A549 (cell line): ENCODE measurements around the gene ACTG2.

Experiments used
- CEBPB ChIP-seq, 2 experiments: fragments of >200 bp in 1 of 2; sonication (Bioruptor Twin) in 1 of 2; formaldehyde crosslinking in 1 of 2; IDR thresholded peaks; 2 replicates each; pipeline ENCODE4 v1.6.1; 2012 to 2016
- FOSL2 ChIP-seq, 2 experiments: fragments of 450-650 bp in 1 of 2; fragments of >200 bp in 1 of 2; sonication (Bioruptor Twin) in 1 of 2; formaldehyde crosslinking; IDR thresholded peaks; 2 replicates each; pipeline versions ENCODE4 v1.5.0 to v1.6.1; 2016 to 2020; ENCODE audit warnings: mild to moderate bottlenecking in 1 of 2, moderate library complexity in 1 of 2
- FOXS1 ChIP-seq: fragments of 250-450 bp; sonication (Bioruptor Pico); IDR thresholded peaks from 2 replicates; pipeline ENCODE4 v1.5.0; 2020; ENCODE audit warnings: mild to moderate bottlenecking, moderate library complexity
- HDAC2 ChIP-seq: fragments of 200-600 bp; sonication (generic); IDR thresholded peaks from 2 replicates; pipeline ENCODE4 v1.6.1; 2016
- HOXA7 ChIP-seq: fragments of 250-450 bp; sonication (Bioruptor Pico); IDR thresholded peaks from 2 replicates; pipeline ENCODE4 v1.5.0; 2020; ENCODE audit warnings: mild to moderate bottlenecking, moderate library complexity
- NR3C1 ChIP-seq: fragments of >200 bp; sonication (Bioruptor Twin); formaldehyde crosslinking; IDR thresholded peaks from 3 replicates; pipeline ENCODE4 v1.6.1; 2017
- TF ChIP-seq, protein P1 (sequence below): fragments of >200 bp; sonication (Bioruptor Twin); formaldehyde crosslinking; IDR thresholded peaks from 3 replicates; pipeline ENCODE4 v1.5.1; 2016
- TF ChIP-seq, protein P2 (sequence below): IDR thresholded peaks from 2 replicates; pipeline ENCODE4 v1.6.1; 2012; ENCODE audit warnings: low read depth, borderline replicate concordance

DNA sequence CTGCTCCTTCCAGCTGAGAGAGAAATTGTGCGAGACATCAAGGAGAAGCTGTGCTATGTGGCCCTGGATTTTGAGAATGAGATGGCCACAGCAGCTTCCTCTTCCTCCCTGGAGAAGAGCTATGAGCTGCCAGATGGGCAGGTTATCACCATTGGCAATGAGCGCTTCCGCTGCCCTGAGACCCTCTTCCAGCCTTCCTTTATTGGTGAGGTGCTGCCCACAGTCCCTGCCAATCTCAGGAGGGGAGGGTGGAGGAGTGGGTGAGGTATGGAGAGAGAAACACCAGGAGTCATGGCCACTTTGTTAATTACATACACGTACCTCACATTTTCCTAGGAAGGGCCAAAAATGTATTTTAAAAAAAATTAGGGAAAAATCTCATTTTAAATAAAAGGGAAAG is 21.9 kb downstream of the ACTG2 start:
- TF ChIP-seq, protein P1, sequence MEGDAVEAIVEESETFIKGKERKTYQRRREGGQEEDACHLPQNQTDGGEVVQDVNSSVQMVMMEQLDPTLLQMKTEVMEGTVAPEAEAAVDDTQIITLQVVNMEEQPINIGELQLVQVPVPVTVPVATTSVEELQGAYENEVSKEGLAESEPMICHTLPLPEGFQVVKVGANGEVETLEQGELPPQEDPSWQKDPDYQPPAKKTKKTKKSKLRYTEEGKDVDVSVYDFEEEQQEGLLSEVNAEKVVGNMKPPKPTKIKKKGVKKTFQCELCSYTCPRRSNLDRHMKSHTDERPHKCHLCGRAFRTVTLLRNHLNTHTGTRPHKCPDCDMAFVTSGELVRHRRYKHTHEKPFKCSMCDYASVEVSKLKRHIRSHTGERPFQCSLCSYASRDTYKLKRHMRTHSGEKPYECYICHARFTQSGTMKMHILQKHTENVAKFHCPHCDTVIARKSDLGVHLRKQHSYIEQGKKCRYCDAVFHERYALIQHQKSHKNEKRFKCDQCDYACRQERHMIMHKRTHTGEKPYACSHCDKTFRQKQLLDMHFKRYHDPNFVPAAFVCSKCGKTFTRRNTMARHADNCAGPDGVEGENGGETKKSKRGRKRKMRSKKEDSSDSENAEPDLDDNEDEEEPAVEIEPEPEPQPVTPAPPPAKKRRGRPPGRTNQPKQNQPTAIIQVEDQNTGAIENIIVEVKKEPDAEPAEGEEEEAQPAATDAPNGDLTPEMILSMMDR, result no peak
- TF ChIP-seq, protein P2, sequence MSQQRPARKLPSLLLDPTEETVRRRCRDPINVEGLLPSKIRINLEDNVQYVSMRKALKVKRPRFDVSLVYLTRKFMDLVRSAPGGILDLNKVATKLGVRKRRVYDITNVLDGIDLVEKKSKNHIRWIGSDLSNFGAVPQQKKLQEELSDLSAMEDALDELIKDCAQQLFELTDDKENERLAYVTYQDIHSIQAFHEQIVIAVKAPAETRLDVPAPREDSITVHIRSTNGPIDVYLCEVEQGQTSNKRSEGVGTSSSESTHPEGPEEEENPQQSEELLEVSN, result no peak
- TF ChIP-seq FOXS1 (no peak), CEBPB (IDR thresholded peaks at IDR 0.05) (no peak), HOXA7 (CRISPR knock-in tag) (no peak), NR3C1 (no peak), HDAC2 (no peak), FOSL2 (IDR thresholded peaks at IDR 0.05) (no peak), FOSL2 (CRISPR knock-in tag; IDR thresholded peaks at IDR 0.05) (no peak)
